ENCODE results near the gene CENPH.

DNA sequence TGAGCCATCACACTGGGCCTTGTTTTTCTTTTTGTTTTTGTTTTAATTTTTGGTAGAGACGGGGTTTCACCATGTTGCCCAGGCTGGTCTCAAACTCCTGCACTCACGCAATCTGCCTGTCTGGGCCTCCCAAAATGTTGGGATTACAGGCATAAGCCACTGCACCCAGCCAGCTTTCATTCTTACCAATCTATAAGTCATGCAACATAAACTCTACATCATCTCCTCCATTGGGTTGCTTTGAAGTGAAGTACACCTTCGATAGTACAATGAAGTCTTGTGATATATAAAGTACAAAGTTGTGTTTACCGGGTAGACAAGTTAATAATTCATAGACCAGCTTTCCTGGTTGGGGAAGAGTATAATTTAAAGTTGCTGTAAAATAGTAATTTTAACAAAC is 36.5 kb downstream of the CENPH start:
- no peak for TF ChIP-seq POLR2A (IDR thresholded peaks at IDR 0.05)
- TF ChIP-seq, protein P1, sequence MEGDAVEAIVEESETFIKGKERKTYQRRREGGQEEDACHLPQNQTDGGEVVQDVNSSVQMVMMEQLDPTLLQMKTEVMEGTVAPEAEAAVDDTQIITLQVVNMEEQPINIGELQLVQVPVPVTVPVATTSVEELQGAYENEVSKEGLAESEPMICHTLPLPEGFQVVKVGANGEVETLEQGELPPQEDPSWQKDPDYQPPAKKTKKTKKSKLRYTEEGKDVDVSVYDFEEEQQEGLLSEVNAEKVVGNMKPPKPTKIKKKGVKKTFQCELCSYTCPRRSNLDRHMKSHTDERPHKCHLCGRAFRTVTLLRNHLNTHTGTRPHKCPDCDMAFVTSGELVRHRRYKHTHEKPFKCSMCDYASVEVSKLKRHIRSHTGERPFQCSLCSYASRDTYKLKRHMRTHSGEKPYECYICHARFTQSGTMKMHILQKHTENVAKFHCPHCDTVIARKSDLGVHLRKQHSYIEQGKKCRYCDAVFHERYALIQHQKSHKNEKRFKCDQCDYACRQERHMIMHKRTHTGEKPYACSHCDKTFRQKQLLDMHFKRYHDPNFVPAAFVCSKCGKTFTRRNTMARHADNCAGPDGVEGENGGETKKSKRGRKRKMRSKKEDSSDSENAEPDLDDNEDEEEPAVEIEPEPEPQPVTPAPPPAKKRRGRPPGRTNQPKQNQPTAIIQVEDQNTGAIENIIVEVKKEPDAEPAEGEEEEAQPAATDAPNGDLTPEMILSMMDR (IDR thresholded peaks at IDR 0.05) = no peak

Measured in Peyer's patch (tissue), 4 donors.